HUDEP-2 (cell line): ENCODE data around the gene MEI4.
"Not testable (repeated sequence)": the region's sequence is repeated elsewhere in the genome, so short reads cannot be mapped to it uniquely, and the experiment has no call there.

Experiments
- DNase-seq, 76 experiments: peaks; one replicate each; lab custom pipeline; 2025; ENCODE audit not compliant: unreplicated experiment in 76 of 76; lab: John Stamatoyannopoulos, UW

The MEI4 gene

GRCh38 chr6:77674211-77674610 is 21.4 kb downstream of the MEI4 start:
- DNase-seq: no peak

GRCh38 chr6:77678048-77678447 is 25.2 kb downstream of the MEI4 start:
- no peak for DNase-seq

- no peak for DNase-seq
Measured at GRCh38 chr6:77683515-77683914, 30.7 kb downstream of the MEI4 start.

GRCh38 chr6:77686931-77687330 is 34.1 kb downstream of the MEI4 start:
- DNase-seq: no peak

GRCh38 chr6:77688649-77689048 is 35.8 kb downstream of the MEI4 start:
- no peak for DNase-seq

GRCh38 chr6:77700095-77700494 is 47.3 kb downstream of the MEI4 start:
- DNase-seq: not testable (repeated sequence)

- DNase-seq: no peak
Measured at GRCh38 chr6:77707603-77708002, 54.8 kb downstream of the MEI4 start.

GRCh38 chr6:77715588-77715987 is 62.7 kb downstream of the MEI4 start:
- no peak for DNase-seq

GRCh38 chr6:77716311-77716710 is 63.5 kb downstream of the MEI4 start:
- DNase-seq: no peak

GRCh38 chr6:77736010-77736409 is 83.2 kb downstream of the MEI4 start:
- DNase-seq: not testable (repeated sequence)

- peak in 6 of 76 experiments; percentile 2 to 24 (median 8) for DNase-seq
Measured at GRCh38 chr6:77740380-77740779, 87.5 kb downstream of the MEI4 start.

GRCh38 chr6:77752156-77752555 is 99.3 kb downstream of the MEI4 start:
- not testable (repeated sequence) for DNase-seq

- DNase-seq: no peak
Measured at GRCh38 chr6:77762386-77762785, 109.5 kb downstream of the MEI4 start.

- no peak for DNase-seq
Measured at GRCh38 chr6:77763124-77763523, 110.3 kb downstream of the MEI4 start.

- no peak for DNase-seq
Measured at GRCh38 chr6:77764364-77764763, 111.5 kb downstream of the MEI4 start.

GRCh38 chr6:77773157-77773822 is 120.5 kb downstream of the MEI4 start:
- DNase-seq: no peak

GRCh38 chr6:77774457-77774856 is 121.6 kb downstream of the MEI4 start:
- DNase-seq: no peak

- no peak for DNase-seq
Measured at GRCh38 chr6:77776441-77776840, 123.6 kb downstream of the MEI4 start.

- DNase-seq: no peak
Measured at GRCh38 chr6:77778527-77778926, 125.7 kb downstream of the MEI4 start.

GRCh38 chr6:77786935-77787629 is 134.2 kb downstream of the MEI4 start:
- no peak for DNase-seq

GRCh38 chr6:77796824-77797809 is 144.3 kb downstream of the MEI4 start:
- DNase-seq: no peak
